Lung (tissue), 12 donors: ENCODE data around the gene SLC8A1. TPM values are rescaled to one million over a fixed set of nuclear protein-coding genes. Genes with fewer than 3 reads are reported as not detected.
A peak's percentile ranks its signal among the peaks of the same experiment; 100 is the strongest.

Experiments
- ATAC-seq: fragments of 200-7000 bp; cut with Tn5 transposase; one replicate; pipeline ENCODE4 v1.9.1; 2020; ENCODE audit warnings: moderate number of reproducible peaks; ENCODE audit not compliant: insufficient read depth, low FRiP score
- DNase-seq, 3 donors: peaks; one replicate each; pipeline ENCODE4 v3.0.0-alpha.2; 2013 to 2017
- H3K27ac ChIP-seq, 2 donors: one replicate each; pipeline ENCODE4 v1.5.1; 2013; ENCODE audit warnings: mild to moderate bottlenecking in 2 of 2, moderate library complexity in 2 of 2, control low read depth in 1 of 2, inconsistent platforms in 1 of 2, low read depth in 1 of 2, low read length in 1 of 2
- H3K27me3 ChIP-seq, 3 donors: one replicate each; pipeline ENCODE4 v1.5.1; 2013; ENCODE audit warnings: low read length in 2 of 3; ENCODE audit not compliant: control insufficient read depth in 3 of 3, insufficient read depth in 3 of 3
- H3K36me3 ChIP-seq, 4 donors: one replicate each; pipeline ENCODE4 v1.5.1; 2013; ENCODE audit warnings: low read length in 4 of 4, mild to moderate bottlenecking in 1 of 4, moderate library complexity in 1 of 4; ENCODE audit not compliant: control insufficient read depth in 4 of 4, insufficient read depth in 4 of 4
- H3K4me1 ChIP-seq, 5 donors: one replicate each; pipeline ENCODE4 v1.5.1; 2013; ENCODE audit warnings: low read length in 5 of 5, mild to moderate bottlenecking in 2 of 5, moderate library complexity in 1 of 5; ENCODE audit not compliant: control insufficient read depth in 5 of 5, insufficient read depth in 5 of 5
- H3K4me3 ChIP-seq: one replicate; pipeline ENCODE4 v1.5.1; 2013; ENCODE audit warnings: mild to moderate bottlenecking, control low read depth, moderate library complexity
- H3K9ac ChIP-seq, 2 donors: one replicate each; pipeline ENCODE4 v1.5.1; 2013; ENCODE audit warnings: low read length in 2 of 2, control low read depth in 1 of 2; ENCODE audit not compliant: insufficient read depth in 1 of 2
- H3K9me3 ChIP-seq, 4 donors: one replicate each; pipeline ENCODE4 v1.5.1; 2013; ENCODE audit warnings: low read length in 3 of 4, mild to moderate bottlenecking in 1 of 4, moderate library complexity in 1 of 4; ENCODE audit not compliant: control insufficient read depth in 4 of 4, insufficient read depth in 3 of 4
- whole genome bisulfite sequencing, 2 donors: extraction: QIAGEN DNeasy Blood & Tissue Kit; methylation state at CpG; one replicate each; pipeline ENCODE4 v1.1.7; 2013; 5-methylcytosine and 5-hydroxymethylcytosine counted together
- polyA plus RNA-seq, 2 donors: library from polyadenylated mRNA; stranded (reverse); fragments of 200-250 nt; gene quantifications; one replicate each; pipeline ENCODE4 v1.2.1, GENCODE V29; 2013
- total RNA-seq, 2 donors: library from RNA; depleted of rRNA in 1 of 2; stranded (reverse); fragments of >200 nt in 1 of 2; gene quantifications; one replicate each; pipeline ENCODE4 v1.2.1, GENCODE V29; 2014 to 2021
- TF ChIP-seq, protein P1 (sequence below): IDR thresholded peaks from 2 replicates; pipeline ENCODE4 v1.5.1; 2012; ENCODE audit warnings: mild to moderate bottlenecking; ENCODE audit errors: control extremely low read depth, extremely low read depth
- donor health status: control.
- donor health status: control.
- donor health status: Bipolar disorder and iron deficiency.
- donor health status: healthy.
- donor health status: DM: yes; HTN: yes; CAD: no.

The SLC8A1 gene
- total and polyA plus RNA-seq, 4 donors = 1.2 to 34.7 (median 18.4) TPM

DNA sequence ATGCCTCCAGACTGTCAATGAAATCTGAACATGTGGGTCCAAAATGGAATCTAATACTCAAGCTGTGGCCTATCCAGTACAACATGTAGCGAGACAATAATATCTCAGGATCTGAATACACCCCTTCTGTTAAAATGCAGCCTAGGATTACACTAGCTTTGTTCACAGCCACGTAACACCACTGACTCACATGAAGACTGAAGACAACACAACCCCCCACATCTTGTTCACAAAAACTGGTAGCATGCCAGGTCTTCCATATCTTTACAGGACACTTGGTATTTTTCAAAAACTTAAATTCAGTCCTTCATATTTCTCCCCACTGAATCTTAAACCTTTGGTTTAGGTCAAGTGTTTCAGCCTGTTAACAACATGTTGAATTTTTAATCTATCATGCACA, 84.2 kb downstream of the SLC8A1 start:
- WGBS, 2 donors = 95 to 98% methylated on average over 2 of the region's 2 CpGs
- no peak for ATAC-seq

DNA sequence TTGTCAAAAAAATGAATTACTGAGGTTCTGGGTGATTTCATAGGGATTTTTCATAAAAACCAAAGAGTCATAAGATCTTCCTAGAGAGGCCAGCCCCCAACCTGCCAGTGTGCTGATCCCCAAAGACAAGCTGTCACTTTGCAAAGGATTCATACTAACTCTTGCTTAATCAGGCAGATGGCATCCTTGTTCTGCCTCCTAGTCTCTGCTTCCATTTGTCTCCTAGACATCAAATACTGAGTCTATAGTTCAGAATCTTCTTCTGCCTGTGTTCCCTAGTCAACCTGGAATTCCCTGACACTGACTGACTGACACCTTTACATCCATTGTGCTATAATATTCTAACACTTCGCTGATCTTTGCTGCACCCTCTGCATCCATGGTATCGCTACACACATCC, 84.9 kb downstream of the SLC8A1 start:
- 97 to 98% methylated on average over 2 of the region's 2 CpGs for WGBS, 2 donors

More for the DNA sequence above, 84.2 kb downstream of the SLC8A1 start:
- H3K4me3 ChIP-seq = no peak overlapping the region
- TF ChIP-seq, protein P1, sequence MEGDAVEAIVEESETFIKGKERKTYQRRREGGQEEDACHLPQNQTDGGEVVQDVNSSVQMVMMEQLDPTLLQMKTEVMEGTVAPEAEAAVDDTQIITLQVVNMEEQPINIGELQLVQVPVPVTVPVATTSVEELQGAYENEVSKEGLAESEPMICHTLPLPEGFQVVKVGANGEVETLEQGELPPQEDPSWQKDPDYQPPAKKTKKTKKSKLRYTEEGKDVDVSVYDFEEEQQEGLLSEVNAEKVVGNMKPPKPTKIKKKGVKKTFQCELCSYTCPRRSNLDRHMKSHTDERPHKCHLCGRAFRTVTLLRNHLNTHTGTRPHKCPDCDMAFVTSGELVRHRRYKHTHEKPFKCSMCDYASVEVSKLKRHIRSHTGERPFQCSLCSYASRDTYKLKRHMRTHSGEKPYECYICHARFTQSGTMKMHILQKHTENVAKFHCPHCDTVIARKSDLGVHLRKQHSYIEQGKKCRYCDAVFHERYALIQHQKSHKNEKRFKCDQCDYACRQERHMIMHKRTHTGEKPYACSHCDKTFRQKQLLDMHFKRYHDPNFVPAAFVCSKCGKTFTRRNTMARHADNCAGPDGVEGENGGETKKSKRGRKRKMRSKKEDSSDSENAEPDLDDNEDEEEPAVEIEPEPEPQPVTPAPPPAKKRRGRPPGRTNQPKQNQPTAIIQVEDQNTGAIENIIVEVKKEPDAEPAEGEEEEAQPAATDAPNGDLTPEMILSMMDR = no peak
- H3K36me3 ChIP-seq = no peaks in the 10 kb centered on the region
- peak overlapping the region in 1 of 2 donors; percentile 29 for H3K27ac ChIP-seq
- H3K4me1 ChIP-seq = peaks cover 0 to 21% (median 0%) of the 10 kb centered on the region in 5 donors
- no peak overlapping the region for H3K9ac ChIP-seq
- no peaks in the 10 kb centered on the region for H3K9me3 ChIP-seq
- no peaks in the 10 kb centered on the region for H3K27me3 ChIP-seq
- no peak for DNase-seq

DNA sequence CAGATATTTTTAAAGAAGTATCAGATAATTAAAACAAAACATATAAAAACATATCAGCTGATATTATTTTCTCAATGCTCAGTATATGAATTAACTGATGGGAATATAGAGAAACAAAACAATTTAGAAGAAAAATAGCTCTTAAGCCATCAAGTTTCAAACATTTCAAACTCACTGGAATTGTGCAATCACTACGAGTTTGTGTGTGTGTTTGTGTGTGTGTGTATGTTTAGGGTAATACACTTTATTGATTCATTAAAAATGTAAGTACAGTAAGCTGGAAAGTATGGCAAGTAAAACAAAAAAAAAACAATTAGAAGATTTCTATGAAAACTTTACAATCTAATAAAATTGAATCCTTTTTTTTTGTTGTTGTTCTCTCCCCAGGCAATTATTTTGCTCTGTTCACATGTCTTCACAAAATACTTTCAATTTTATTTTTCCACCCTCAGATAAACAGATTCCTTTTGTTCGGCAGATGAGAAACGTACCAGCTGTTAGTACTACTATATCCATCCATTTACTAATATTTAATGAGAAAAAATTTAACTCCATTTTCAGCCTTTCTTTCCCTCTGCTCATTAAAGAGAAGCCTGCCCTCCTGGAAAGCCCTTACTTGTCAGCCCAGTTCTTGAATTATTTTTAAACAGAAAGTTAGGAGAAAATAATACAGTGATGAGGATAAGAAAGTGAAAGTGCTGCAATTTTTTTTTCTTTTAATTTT, 87.6 kb downstream of the SLC8A1 start:
- TF ChIP-seq, protein P1 = no peak
- ATAC-seq (no peak), DNase-seq (peak in 2 of 3 donors; percentile 79 to 85)
- peak overlapping the region in 1 of 2 donors; percentile 58 for H3K9ac ChIP-seq
- H3K4me1 ChIP-seq = peaks cover 0 to 14% (median 0%) of the 10 kb centered on the region in 5 donors
- H3K9me3 ChIP-seq = no peaks in the 10 kb centered on the region
- H3K4me3 ChIP-seq = no peak overlapping the region
- no peaks in the 10 kb centered on the region for H3K27me3 ChIP-seq
- H3K27ac ChIP-seq = peak overlapping the region in 1 of 2 donors; percentile 33
- 19 to 24% methylated on average over 3 of the region's 3 CpGs for WGBS, 2 donors
- no peaks in the 10 kb centered on the region for H3K36me3 ChIP-seq

More for the DNA sequence above, 84.9 kb downstream of the SLC8A1 start:
- TF ChIP-seq, protein P1 = no peak
- H3K27ac ChIP-seq = peak overlapping the region in 1 of 2 donors; percentile 33
- peaks cover 0 to 15% (median 0%) of the 10 kb centered on the region in 5 donors for H3K4me1 ChIP-seq
- no peak overlapping the region for H3K4me3 ChIP-seq
- no peaks in the 10 kb centered on the region for H3K9me3 ChIP-seq
- no peak overlapping the region for H3K9ac ChIP-seq
- no peaks in the 10 kb centered on the region for H3K27me3 ChIP-seq
- ATAC-seq (no peak), DNase-seq (no peak)
- H3K36me3 ChIP-seq = no peaks in the 10 kb centered on the region
